ENCODE data around the gene CA11.
"Not testable (repeated sequence)": the region's sequence is repeated elsewhere in the genome, so short reads cannot be mapped to it uniquely, and the experiment has no call there.

CA11 gene

GRCh38 chr19:48639483-48640375 lies 6.3 kb downstream of the CA11 start:
- FAIRE-seq = no peak

- FAIRE-seq = no peak
These were observed 7.1 kb downstream of the CA11 start for GRCh38 chr19:48638831-48639381.

- FAIRE-seq = no peak
These were observed 7.8 kb downstream of the CA11 start for GRCh38 chr19:48637948-48638830.

GRCh38 chr19:48637449-48637947 lies 8.5 kb downstream of the CA11 start:
- peak; percentile 35 for FAIRE-seq

- FAIRE-seq = no peak
These were observed 9.0 kb downstream of the CA11 start, which contains the start of gene DBP for GRCh38 chr19:48636859-48637448. Gene DBP, minus strand, starts transcription at chr19:48637379. Its CDS starts 385 bp downstream, at chr19:48636994.

- FAIRE-seq = no peak
These were observed 9.8 kb downstream of the CA11 start for GRCh38 chr19:48635966-48636858.

- no peak for FAIRE-seq
These were observed 10.6 kb downstream of the CA11 start for GRCh38 chr19:48635263-48635965.

GRCh38 chr19:48634424-48635262 lies 11.3 kb downstream of the CA11 start:
- FAIRE-seq = peak; percentile 80

- no peak for FAIRE-seq
These were observed 12.0 kb downstream of the CA11 start for GRCh38 chr19:48634036-48634342.

GRCh38 chr19:48633148-48634035 lies 12.6 kb downstream of the CA11 start:
- no peak for FAIRE-seq

- FAIRE-seq = no peak
These were observed 13.3 kb downstream of the CA11 start for GRCh38 chr19:48632692-48633147.

- FAIRE-seq = not testable (repeated sequence)
These were observed 13.7 kb downstream of the CA11 start for GRCh38 chr19:48632286-48632685.

- no peak for FAIRE-seq
These were observed 14.8 kb downstream of the CA11 start for GRCh38 chr19:48631225-48631624.

GRCh38 chr19:48630296-48631063 lies 15.5 kb downstream of the CA11 start:
- FAIRE-seq = no peak

- FAIRE-seq = no peak
These were observed 16.2 kb downstream of the CA11 start for GRCh38 chr19:48629599-48630295.

- no peak for FAIRE-seq
These were observed 16.7 kb downstream of the CA11 start for GRCh38 chr19:48629297-48629598.

GRCh38 chr19:48628486-48629296 lies 17.3 kb downstream of the CA11 start:
- FAIRE-seq = no peak
